CD14-positive monocyte (primary cell): ENCODE measurements around the gene SOS1. TPM values are rescaled to one million over a fixed set of nuclear protein-coding genes. Genes with fewer than 3 reads are reported as not detected.

ENCODE experiments used
- DNase-seq, 3 donors: peaks; one replicate each; pipeline ENCODE4 v3.0.0-alpha.2; 2011 to 2022
- H2AFZ ChIP-seq: 2 replicates; pipeline ENCODE4 v1.6.0; 2012; ENCODE audit warnings: mild to moderate bottlenecking, low read depth, low read length, inconsistent platforms; ENCODE audit not compliant: insufficient read depth, poor library complexity, severe bottlenecking
- H3K27ac ChIP-seq, 2 donors: 1 replicate in 1 of 2; 2 replicates in 1 of 2; pipeline ENCODE4 v1.5.1; 2012 to 2013; ENCODE audit warnings: low read length in 2 of 2, control low read depth in 1 of 2, inconsistent platforms in 1 of 2, low read depth in 1 of 2, mild to moderate bottlenecking in 1 of 2
- H3K27me3 ChIP-seq, 2 donors: one replicate each; pipeline versions ENCODE4 v1.6.0 to v1.6.1; 2011 to 2013; ENCODE audit warnings: low read length in 2 of 2; ENCODE audit not compliant: control insufficient read depth in 2 of 2, insufficient read depth in 2 of 2
- H3K36me3 ChIP-seq, 2 donors: replicated peaks in 1 of 2; 1 replicate in 1 of 2; 2 replicates in 1 of 2; pipeline versions ENCODE4 v1.5.1 to v1.6.1; 2012 to 2013; ENCODE audit warnings: low read length in 2 of 2, control low read depth in 1 of 2, inconsistent platforms in 1 of 2, mild to moderate bottlenecking in 1 of 2; ENCODE audit not compliant: insufficient read depth in 2 of 2, control insufficient read depth in 1 of 2
- H3K4me1 ChIP-seq, 2 donors: 1 replicate in 1 of 2; 2 replicates in 1 of 2; pipeline versions ENCODE4 v1.5.1 to v1.6.1; 2012 to 2013; ENCODE audit warnings: low read length in 2 of 2, control low read depth in 1 of 2, inconsistent platforms in 1 of 2, mild to moderate bottlenecking in 1 of 2, moderate library complexity in 1 of 2; ENCODE audit not compliant: insufficient read depth in 2 of 2, control insufficient read depth in 1 of 2
- H3K4me2 ChIP-seq: replicated peaks from 2 replicates; pipeline ENCODE3; 2012; ENCODE audit warnings: low read length, moderate library complexity, mild to moderate bottlenecking; ENCODE audit not compliant: poor library complexity, severe bottlenecking; ENCODE audit errors: extremely low read depth
- H3K4me3 ChIP-seq, 3 experiments: fragments of 200-600 bp in 1 of 3; sonication (generic) in 1 of 3; replicated peaks in 1 of 3; 1 replicate in 2 of 3; 2 replicates in 1 of 3; pipeline ENCODE4 v1.5.1; 2011 to 2013; ENCODE audit warnings: low read length in 3 of 3, mild to moderate bottlenecking in 3 of 3, control low read depth in 2 of 3, low read depth in 2 of 3, inconsistent platforms in 1 of 3, moderate library complexity in 1 of 3
- H3K79me2 ChIP-seq: 2 replicates; pipeline ENCODE4 v1.6.0; 2012; ENCODE audit warnings: mild to moderate bottlenecking, control low read depth, inconsistent platforms, low read length, moderate library complexity; ENCODE audit not compliant: insufficient read depth
- H3K9ac ChIP-seq: 2 replicates; pipeline ENCODE4 v1.6.0; 2017; ENCODE audit warnings: low read length, mild to moderate bottlenecking; ENCODE audit not compliant: insufficient read depth, poor library complexity, severe bottlenecking
- H3K9me3 ChIP-seq, 2 donors: replicated peaks in 1 of 2; 1 replicate in 1 of 2; 2 replicates in 1 of 2; pipeline versions ENCODE4 v1.5.1 to v1.6.1; 2012 to 2013; ENCODE audit warnings: low read length in 2 of 2, control low read depth in 1 of 2; ENCODE audit not compliant: control insufficient read depth in 1 of 2, insufficient read depth in 1 of 2
- H4K20me1 ChIP-seq: 2 replicates; pipeline ENCODE4 v1.6.0; 2012; ENCODE audit warnings: mild to moderate bottlenecking, low read length, control low read depth, moderate library complexity; ENCODE audit not compliant: insufficient read depth
- H3K27ac Mint-ChIP-seq, 7 donors: one replicate each; pipeline ENCODE4 v1.8.0; 2020; ENCODE audit warnings: mild to moderate bottlenecking in 7 of 7, mixed read lengths in 7 of 7, moderate library complexity in 6 of 7, inconsistent platforms in 2 of 7
- H3K27me3 Mint-ChIP-seq, 3 donors: one replicate each; pipeline ENCODE4 v1.8.0; 2021 to 2022; ENCODE audit warnings: low read depth in 3 of 3, mild to moderate bottlenecking in 3 of 3, mixed read lengths in 3 of 3, moderate library complexity in 3 of 3, inconsistent platforms in 1 of 3
- H3K36me3 Mint-ChIP-seq, 2 donors: one replicate each; pipeline ENCODE4 v1.8.0; 2020; ENCODE audit warnings: mixed read lengths in 2 of 2, inconsistent platforms in 1 of 2, mild to moderate bottlenecking in 1 of 2
- H3K4me1 Mint-ChIP-seq: one replicate; pipeline ENCODE4 v1.8.0; 2020; ENCODE audit warnings: mild to moderate bottlenecking, mixed read lengths
- H3K4me3 Mint-ChIP-seq, 2 donors: one replicate each; pipeline ENCODE4 v1.8.0; 2020; ENCODE audit warnings: mild to moderate bottlenecking in 2 of 2, mixed read lengths in 2 of 2, moderate library complexity in 1 of 2
- H3K9me3 Mint-ChIP-seq, 7 donors: one replicate each; pipeline ENCODE4 v1.8.0; 2020 to 2022; ENCODE audit warnings: mixed read lengths in 7 of 7, mild to moderate bottlenecking in 6 of 7, moderate library complexity in 6 of 7, inconsistent platforms in 2 of 7
- CTCF ChIP-seq: fragments of 200-600 bp; IDR thresholded peaks from one replicate; pipeline ENCODE4 v1.8.0; 2022; ENCODE audit warnings: antibody characterized with exemption, mild to moderate bottlenecking
- WGBS: methylation state at CpG from one replicate; pipeline ENCODE4 v1.1.5; 2013; ENCODE audit warnings: missing lambda C conversion rate; ENCODE audit not compliant: insufficient coverage; 5-methylcytosine and 5-hydroxymethylcytosine counted together
- intact Hi-C, 2 donors: fragments of 100-400 bp; cut with micrococcal nuclease; formaldehyde crosslinking; loops; one replicate each; pipeline versions ENCODE4 v1.15.0 to v1.15.1; 2023
- polyA plus RNA-seq, 3 donors: library from polyadenylated mRNA; depleted of rRNA in 1 of 3; unstranded in 2 of 3; stranded (reverse) in 1 of 3; fragments of 300-500 nt in 2 of 3; fragments of >200 nt in 1 of 3; fragmentation: Illumina TruSeq in 2 of 3; gene quantifications; 1 replicate in 2 of 3; 2 replicates in 1 of 3; pipeline ENCODE4 v1.2.3, GENCODE V29; 2012 to 2021

SOS1 gene
- polyA plus RNA-seq, 3 donors, result 5.3 to 15.6 (median 7.7) TPM

- H3K27ac Mint-ChIP-seq, result no peak overlapping the region
- peaks cover 19% of the 10 kb centered on the region for H3K4me1 Mint-ChIP-seq
- no CpG with 5 or more reads among the region's 1 CpG for WGBS
- Histone ChIP-seq H3K27ac (no peak overlapping the region), H3K79me2 (no peaks in the 10 kb centered on the region), H2AFZ (no peak overlapping the region), H3K9ac (no peak overlapping the region), H3K36me3 (peaks cover 25 to 42% of the 10 kb centered on the region in 2 donors), H3K27me3 (no peaks in the 10 kb centered on the region), H3K9me3 (no peaks in the 10 kb centered on the region), H3K4me1 (peaks cover 6 to 21% of the 10 kb centered on the region in 2 donors), H4K20me1 (no peaks in the 10 kb centered on the region), H3K4me2 (no peak overlapping the region), H3K4me3 (no peak overlapping the region)
- no peak overlapping the region for H3K4me3 Mint-ChIP-seq
- H3K36me3 Mint-ChIP-seq, result peaks cover 32 to 34% of the 10 kb centered on the region in 2 donors
- H3K9me3 Mint-ChIP-seq, result no peaks in the 10 kb centered on the region
- intact Hi-C loops, result no loop called here
- H3K27me3 Mint-ChIP-seq, result no peaks in the 10 kb centered on the region
- DNase-seq, result no peak
- no peak for TF ChIP-seq CTCF
Observed at GRCh38 chr2:38982498-38982897, 138.4 kb downstream of the SOS1 start.

GRCh38 chr2:38981670-38982357 lies 139.0 kb downstream of the SOS1 start:
- intact Hi-C loops, result no loop called here
- no peaks in the 10 kb centered on the region for H3K9me3 ChIP-seq
- TF ChIP-seq CTCF, result no peak
- H3K36me3 Mint-ChIP-seq, result peaks cover 28 to 30% of the 10 kb centered on the region in 2 donors
- no peaks in the 10 kb centered on the region for H3K27me3 ChIP-seq
- H3K27ac Mint-ChIP-seq, result no peak overlapping the region
- peaks cover 6 to 21% of the 10 kb centered on the region in 2 donors for H3K4me1 ChIP-seq
- H3K4me1 Mint-ChIP-seq, result peaks cover 19% of the 10 kb centered on the region
- 100% methylated on average over 1 of the region's 8 CpGs for WGBS
- no peak overlapping the region for H3K9ac ChIP-seq
- no peak overlapping the region for H2AFZ ChIP-seq
- H3K79me2 ChIP-seq, result no peaks in the 10 kb centered on the region
- no peaks in the 10 kb centered on the region for H3K9me3 Mint-ChIP-seq
- no peak overlapping the region for H3K4me2 ChIP-seq
- peaks cover 19 to 35% of the 10 kb centered on the region in 2 donors for H3K36me3 ChIP-seq
- no peak for DNase-seq
- no peak overlapping the region for H3K4me3 ChIP-seq
- H3K4me3 Mint-ChIP-seq, result no peak overlapping the region
- H3K27me3 Mint-ChIP-seq, result no peaks in the 10 kb centered on the region
- H4K20me1 ChIP-seq, result no peaks in the 10 kb centered on the region
- H3K27ac ChIP-seq, result no peak overlapping the region
